B cell (primary cell): Measurements from ENCODE around the gene ISL2.

Experiments
- CTCF ChIP-seq: fragments of 200-600 bp; IDR thresholded peaks from one replicate; pipeline ENCODE4 v1.8.0; 2022; ENCODE audit warnings: antibody characterized with exemption, mild to moderate bottlenecking
- EZH2 ChIP-seq: IDR thresholded peaks from 2 replicates; pipeline ENCODE4 v1.6.1; 2012; ENCODE audit warnings: borderline replicate concordance, low read depth, mild to moderate bottlenecking, moderate library complexity, low read length; ENCODE audit not compliant: insufficient read depth, poor library complexity, severe bottlenecking

- no peak for TF ChIP-seq EZH2
- no peak for TF ChIP-seq CTCF
Observed at GRCh38 chr15:76390571-76390970, 54.0 kb downstream of the ISL2 start.
